Right kidney (tissue), 1 donor: ENCODE measurements around the gene UBTD2.
"Not testable (repeated sequence)": the region's sequence is repeated elsewhere in the genome, so short reads cannot be mapped to it uniquely, and the experiment has no call there.

ENCODE experiments used
- DNase-seq: peaks from one replicate; pipeline ENCODE4 v3.0.0-alpha.2; 2016

Gene UBTD2

GRCh38 chr5:172293745-172294342 lies 10.3 kb upstream of the UBTD2 start:
- no peak for DNase-seq

- DNase-seq: peak; percentile 45
Observed at GRCh38 chr5:172293054-172293744, 9.6 kb upstream of the UBTD2 start.

- DNase-seq: not testable (repeated sequence)
Observed at GRCh38 chr5:172291837-172292236, 8.3 kb upstream of the UBTD2 start.

- DNase-seq: no peak
Observed at GRCh38 chr5:172288465-172288864, 4.9 kb upstream of the UBTD2 start.

- not testable (repeated sequence) for DNase-seq
Observed at GRCh38 chr5:172287140-172287539, 3.6 kb upstream of the UBTD2 start.

GRCh38 chr5:172285226-172286143 lies 1.9 kb upstream of the UBTD2 start:
- no peak for DNase-seq

GRCh38 chr5:172284611-172284980 lies 1.0 kb upstream of the UBTD2 start:
- no peak for DNase-seq

GRCh38 chr5:172283862-172284610 lies 472 bp upstream of the UBTD2 start:
- DNase-seq: peak; percentile 75

- DNase-seq: no peak
Observed at GRCh38 chr5:172282272-172283019, 1.1 kb downstream of the UBTD2 start.

GRCh38 chr5:172281346-172281745 lies 2.2 kb downstream of the UBTD2 start:
- no peak for DNase-seq

GRCh38 chr5:172280929-172281328 lies 2.6 kb downstream of the UBTD2 start:
- DNase-seq: no peak

GRCh38 chr5:172280317-172280716 lies 3.2 kb downstream of the UBTD2 start:
- no peak for DNase-seq

- DNase-seq: no peak
Observed at GRCh38 chr5:172278356-172278755, 5.2 kb downstream of the UBTD2 start.

GRCh38 chr5:172276214-172276613 lies 7.3 kb downstream of the UBTD2 start:
- DNase-seq: no peak

GRCh38 chr5:172274951-172275753 lies 8.4 kb downstream of the UBTD2 start:
- DNase-seq: no peak

GRCh38 chr5:172267943-172268342 lies 15.6 kb downstream of the UBTD2 start:
- DNase-seq: no peak

- DNase-seq: no peak
Observed at GRCh38 chr5:172266676-172267092, 16.9 kb downstream of the UBTD2 start.

- no peak for DNase-seq
Observed at GRCh38 chr5:172266071-172266675, 17.4 kb downstream of the UBTD2 start.

- DNase-seq: no peak
Observed at GRCh38 chr5:172264815-172265395, 18.7 kb downstream of the UBTD2 start.

GRCh38 chr5:172255444-172255843 lies 28.1 kb downstream of the UBTD2 start:
- no peak for DNase-seq
